ENCODE results near the gene ST6GALNAC5.

Gene ST6GALNAC5

GRCh38 chr1:76989976-76990375 is 122.7 kb downstream of the ST6GALNAC5 start:
- no peak for TF ChIP-seq GATA2 (IDR thresholded peaks at IDR 0.05; ENCODE audit: low read depth, low read length)
- no peak for TF ChIP-seq GATA3 (IDR thresholded peaks at IDR 0.05; ENCODE audit: low read depth, low read length)

GRCh38 chr1:76993036-76993435 is 125.8 kb downstream of the ST6GALNAC5 start:
- TF ChIP-seq GATA2 (IDR thresholded peaks at IDR 0.05; ENCODE audit: low read depth, low read length): no peak
- no peak for TF ChIP-seq GATA3 (IDR thresholded peaks at IDR 0.05; ENCODE audit: low read depth, low read length)

- TF ChIP-seq GATA2 (IDR thresholded peaks at IDR 0.05; ENCODE audit: low read depth, low read length) (no peak), GATA3 (IDR thresholded peaks at IDR 0.05; ENCODE audit: low read depth, low read length) (no peak)
These were observed 131.4 kb downstream of the ST6GALNAC5 start for GRCh38 chr1:76998582-76999223.

DNA sequence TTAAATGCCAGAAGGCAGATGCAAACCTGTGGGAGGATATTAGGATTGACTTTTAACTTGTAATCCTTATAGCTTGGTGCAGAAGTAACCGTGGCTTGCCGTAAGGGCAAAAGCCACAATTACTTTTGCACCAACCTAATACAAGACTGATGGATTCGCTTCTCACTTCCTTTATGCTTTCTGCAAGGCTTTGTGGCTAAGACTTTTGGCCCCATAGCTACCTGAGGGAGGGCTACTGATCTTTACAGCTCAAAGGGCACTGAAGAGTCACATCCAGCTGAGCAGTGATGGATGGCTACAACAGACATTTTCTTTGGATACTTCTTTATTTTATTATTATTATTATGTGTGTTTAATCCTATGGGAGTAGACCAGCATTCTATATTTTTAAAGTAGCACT is 140.4 kb downstream of the ST6GALNAC5 start:
- TF ChIP-seq GATA3 (IDR thresholded peaks at IDR 0.05; ENCODE audit: low read depth, low read length) (no peak), GATA2 (IDR thresholded peaks at IDR 0.05; ENCODE audit: low read depth, low read length) (no peak)

DNA sequence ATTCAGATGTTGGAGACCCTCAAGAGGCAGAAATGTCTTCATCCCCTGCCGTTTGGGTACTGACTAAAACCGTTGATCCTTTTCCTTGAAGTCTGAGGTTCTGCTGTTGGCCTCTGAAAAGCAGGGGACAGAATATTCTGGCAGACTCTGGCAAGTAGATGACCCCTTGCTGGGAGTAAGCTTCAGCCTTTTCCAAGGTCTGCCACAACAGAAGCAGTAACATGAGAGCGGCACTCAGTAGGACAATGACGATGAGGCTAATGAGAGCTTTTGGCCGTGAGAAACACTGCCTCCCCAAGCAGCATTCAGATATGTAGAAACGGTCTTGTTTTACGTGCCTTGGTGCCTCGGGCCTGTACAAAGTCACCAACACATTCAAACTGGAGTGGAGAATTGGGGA is 143.7 kb downstream of the ST6GALNAC5 start:
- no peak for TF ChIP-seq GATA2 (IDR thresholded peaks at IDR 0.05; ENCODE audit: low read depth, low read length)
- no peak for TF ChIP-seq GATA3 (IDR thresholded peaks at IDR 0.05; ENCODE audit: low read depth, low read length)

DNA sequence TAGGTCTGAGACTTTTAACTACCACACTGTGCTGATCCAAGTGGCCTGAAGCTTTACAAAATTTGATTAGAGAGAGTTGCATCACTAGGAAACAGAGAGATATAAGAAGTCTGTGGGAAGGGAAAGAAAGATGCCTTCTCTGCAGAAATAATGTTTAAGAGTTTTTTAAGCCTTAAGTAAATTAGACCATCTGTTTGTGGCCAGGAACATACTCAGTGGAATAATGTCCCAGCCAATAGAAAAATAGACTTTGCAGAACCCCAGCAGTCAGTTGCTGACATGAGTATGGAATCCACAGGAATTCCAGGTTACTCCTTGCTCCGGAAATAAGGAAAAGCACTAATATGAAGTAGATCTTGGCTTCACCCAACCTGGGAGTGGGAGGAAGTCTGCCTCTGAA is 144.8 kb downstream of the ST6GALNAC5 start:
- TF ChIP-seq GATA3 (IDR thresholded peaks at IDR 0.05; ENCODE audit: low read depth, low read length): no peak
- TF ChIP-seq GATA2 (IDR thresholded peaks at IDR 0.05; ENCODE audit: low read depth, low read length): no peak

- no peak for TF ChIP-seq GATA3 (IDR thresholded peaks at IDR 0.05; ENCODE audit: low read depth, low read length)
- no peak for TF ChIP-seq GATA2 (IDR thresholded peaks at IDR 0.05; ENCODE audit: low read depth, low read length)
These were observed 147.0 kb downstream of the ST6GALNAC5 start for GRCh38 chr1:77014073-77014788.

GRCh38 chr1:77015748-77016341 is 148.6 kb downstream of the ST6GALNAC5 start:
- TF ChIP-seq GATA2 (IDR thresholded peaks at IDR 0.05; ENCODE audit: low read depth, low read length) (no peak), GATA3 (IDR thresholded peaks at IDR 0.05; ENCODE audit: low read depth, low read length) (no peak)

DNA sequence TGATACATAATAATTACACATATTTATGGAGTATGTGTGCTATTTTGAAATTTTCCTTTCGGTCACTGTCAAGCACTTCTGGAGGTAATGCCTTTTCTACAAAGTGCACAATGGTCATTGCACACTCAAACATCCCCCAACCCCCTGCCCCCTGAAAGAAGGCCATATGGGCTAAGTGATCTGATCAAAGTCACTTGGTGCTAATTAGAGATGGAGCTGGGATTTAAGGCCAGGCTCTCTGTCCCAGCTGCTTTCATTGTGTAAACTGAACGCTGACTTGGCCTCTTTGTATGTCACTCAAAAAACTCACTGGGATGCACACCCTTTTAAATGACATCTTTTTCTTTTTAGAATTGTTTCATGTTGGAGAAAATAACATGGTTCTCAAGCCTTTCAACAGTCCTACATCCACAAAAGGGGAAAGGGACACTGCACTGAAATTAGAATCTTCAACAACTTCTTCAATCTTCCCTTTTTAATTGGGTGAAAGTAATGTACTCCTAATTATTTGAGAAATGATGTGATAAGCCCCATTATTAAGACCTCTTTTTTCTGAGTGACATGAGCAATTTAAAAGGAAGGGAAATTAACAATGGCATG is 149.2 kb downstream of the ST6GALNAC5 start:
- TF ChIP-seq GATA2 (IDR thresholded peaks at IDR 0.05; ENCODE audit: low read depth, low read length) (no peak), GATA3 (IDR thresholded peaks at IDR 0.05; ENCODE audit: low read depth, low read length) (no peak)

DNA sequence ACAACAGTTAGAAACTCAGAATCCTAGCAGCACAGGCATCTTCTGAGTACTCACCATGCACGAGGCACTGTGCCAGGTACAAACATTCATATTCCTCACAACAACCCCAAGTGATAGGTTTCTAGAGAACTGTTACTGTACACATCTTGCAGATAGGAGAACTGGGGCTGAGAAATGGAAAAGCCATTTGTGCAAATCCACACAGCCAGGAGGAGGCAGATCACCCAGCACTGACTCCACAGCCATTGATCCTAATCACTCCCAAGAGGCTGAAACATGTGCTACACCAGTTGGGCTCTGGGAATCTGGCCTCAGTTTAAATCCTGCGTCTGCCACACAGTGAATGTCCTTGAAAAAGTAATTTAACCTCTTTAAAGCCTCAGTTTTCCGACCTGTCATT is 151.0 kb downstream of the ST6GALNAC5 start:
- TF ChIP-seq GATA3 (IDR thresholded peaks at IDR 0.05; ENCODE audit: low read depth, low read length) (no peak), GATA2 (IDR thresholded peaks at IDR 0.05; ENCODE audit: low read depth, low read length) (peak; percentile 9; the same call in 1 of the 2 replicates)

- TF ChIP-seq GATA2 (IDR thresholded peaks at IDR 0.05; ENCODE audit: low read depth, low read length): no peak
- no peak for TF ChIP-seq GATA3 (IDR thresholded peaks at IDR 0.05; ENCODE audit: low read depth, low read length)
These were observed 151.5 kb downstream of the ST6GALNAC5 start for GRCh38 chr1:77018761-77019160.

- no peak for TF ChIP-seq GATA2 (IDR thresholded peaks at IDR 0.05; ENCODE audit: low read depth, low read length)
- TF ChIP-seq GATA3 (IDR thresholded peaks at IDR 0.05; ENCODE audit: low read depth, low read length): no peak
These were observed 154.5 kb downstream of the ST6GALNAC5 start for GRCh38 chr1:77021732-77022131.

DNA sequence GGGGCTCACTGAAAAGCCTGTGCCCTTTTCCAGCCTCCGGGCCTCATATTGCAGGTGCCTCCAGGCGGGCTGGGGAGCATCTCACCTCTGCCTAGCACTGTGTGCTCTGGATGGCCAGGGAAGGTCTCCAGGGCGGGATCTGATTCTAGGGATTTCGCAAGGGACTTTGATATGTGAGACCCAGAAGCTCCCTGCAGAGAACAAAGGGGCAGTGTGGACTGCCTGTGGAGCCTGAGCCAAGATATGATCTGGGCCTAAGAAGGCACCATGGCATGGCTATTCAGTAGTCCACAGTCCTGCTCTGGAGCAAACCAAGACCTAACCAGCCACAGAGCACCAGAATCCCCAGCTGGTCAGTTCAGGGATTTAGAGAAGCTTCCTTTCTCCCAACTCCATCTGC is 157.2 kb downstream of the ST6GALNAC5 start:
- TF ChIP-seq GATA2 (IDR thresholded peaks at IDR 0.05; ENCODE audit: low read depth, low read length) (no peak), GATA3 (IDR thresholded peaks at IDR 0.05; ENCODE audit: low read depth, low read length) (no peak)

DNA sequence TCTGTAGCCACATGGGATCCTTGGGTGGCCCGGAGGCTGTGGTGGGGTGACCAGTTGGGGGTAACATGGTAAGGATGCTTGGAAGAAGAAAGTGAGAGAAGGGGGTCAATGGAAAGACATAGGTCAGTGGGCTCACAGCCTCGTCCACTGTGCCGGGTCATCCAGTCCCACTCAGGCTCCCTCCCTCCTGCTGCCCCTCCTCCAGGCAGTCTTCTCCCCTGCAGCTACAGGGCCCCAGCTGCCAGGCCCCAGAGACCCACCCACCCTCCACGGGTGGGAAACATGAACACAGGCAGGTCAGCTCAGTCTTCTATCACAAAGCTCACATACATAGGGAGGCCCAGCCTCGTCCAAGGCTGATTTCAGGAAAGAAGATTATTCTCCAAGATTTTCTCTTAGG is 158.3 kb downstream of the ST6GALNAC5 start:
- TF ChIP-seq GATA2 (IDR thresholded peaks at IDR 0.05; ENCODE audit: low read depth, low read length) (no peak), GATA3 (IDR thresholded peaks at IDR 0.05; ENCODE audit: low read depth, low read length) (no peak)
